ENCODE measurements around the gene IGFL4.
A peak's percentile ranks its signal among the peaks of the same experiment; 100 is the strongest.

Gene IGFL4

DNA sequence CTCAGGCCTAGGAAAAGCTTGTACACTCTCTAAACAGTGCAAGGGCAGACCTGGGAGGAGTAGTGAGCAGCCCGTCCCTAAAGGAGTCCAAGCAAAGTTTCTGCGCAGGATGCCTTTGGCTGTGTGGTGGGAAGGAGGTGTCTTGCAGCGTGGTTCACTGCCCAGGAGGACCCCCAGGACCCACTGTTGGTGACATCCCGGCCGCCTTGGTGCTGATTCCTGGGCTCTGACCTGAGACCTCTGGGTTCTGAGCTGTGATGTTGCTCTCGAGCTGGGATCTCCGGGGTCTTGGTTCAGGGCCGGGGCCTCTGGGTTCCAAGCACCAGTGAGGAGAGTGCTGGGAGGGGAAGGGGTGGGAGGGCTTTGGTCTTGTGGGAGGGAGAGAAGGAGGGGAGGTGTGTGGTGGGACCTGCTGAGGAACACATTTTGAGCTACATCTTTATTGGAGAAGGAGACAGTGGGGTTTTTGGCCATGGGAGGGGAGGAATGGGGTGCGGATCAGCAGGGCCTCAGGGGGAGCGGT is 22.0 kb downstream of the IGFL4 start:
- DNase-seq = no peak

DNA sequence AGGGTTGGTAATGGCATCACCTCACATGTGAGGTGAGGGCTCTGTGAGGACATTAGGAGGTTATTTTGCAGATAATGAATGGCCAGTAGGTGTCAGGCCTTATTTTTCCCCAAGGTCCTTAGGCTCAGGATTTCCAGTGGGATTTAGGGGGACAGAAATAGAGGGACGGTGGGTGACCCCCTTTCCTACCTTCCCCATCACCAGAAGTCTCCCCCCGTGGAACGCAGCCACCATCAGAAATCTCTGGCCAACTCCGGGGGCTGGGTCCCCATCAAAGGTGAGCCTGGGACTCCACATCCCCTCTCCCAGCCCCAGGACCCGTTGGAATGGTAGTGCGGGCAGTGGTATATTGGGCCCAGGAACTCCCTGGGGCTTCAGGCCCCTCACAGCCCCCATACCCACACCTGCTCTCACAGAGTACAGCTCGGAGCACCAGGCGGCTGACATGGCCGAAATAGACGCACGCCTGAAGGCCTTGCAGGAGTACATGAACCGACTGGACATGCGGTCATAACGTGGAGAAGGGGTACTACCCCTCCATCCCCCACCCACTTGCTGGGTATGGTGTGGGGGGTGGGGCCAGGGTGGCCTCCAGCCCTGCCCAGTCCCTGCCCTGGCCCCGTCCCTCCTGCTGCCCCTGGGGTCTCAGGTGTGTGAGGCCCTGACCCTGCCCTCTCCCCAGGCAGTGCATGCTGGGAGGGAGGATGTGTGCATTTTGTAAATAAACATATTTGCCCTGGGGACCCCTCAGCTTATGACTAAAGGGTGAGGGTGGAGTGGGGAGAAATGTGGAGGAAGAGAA is 22.7 kb downstream of the IGFL4 start:
- DNase-seq = no peak

DNA sequence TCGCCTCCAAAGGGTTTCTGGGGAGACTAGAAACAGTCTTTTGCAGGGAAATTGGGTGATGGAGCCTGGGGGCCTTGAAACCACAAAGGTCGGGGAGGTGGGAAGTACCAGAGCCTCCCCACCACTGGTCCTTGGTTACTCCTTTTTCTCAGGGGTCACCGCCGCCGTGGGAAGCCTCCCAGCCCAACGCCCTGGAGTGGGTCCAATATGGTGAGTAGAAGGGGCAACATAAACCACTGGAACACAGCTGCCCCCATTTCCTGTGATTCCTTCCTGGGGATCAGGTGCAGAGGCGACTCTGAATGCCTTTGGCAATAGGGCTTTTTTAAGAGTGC is 23.7 kb downstream of the IGFL4 start:
- DNase-seq = no peak

DNA sequence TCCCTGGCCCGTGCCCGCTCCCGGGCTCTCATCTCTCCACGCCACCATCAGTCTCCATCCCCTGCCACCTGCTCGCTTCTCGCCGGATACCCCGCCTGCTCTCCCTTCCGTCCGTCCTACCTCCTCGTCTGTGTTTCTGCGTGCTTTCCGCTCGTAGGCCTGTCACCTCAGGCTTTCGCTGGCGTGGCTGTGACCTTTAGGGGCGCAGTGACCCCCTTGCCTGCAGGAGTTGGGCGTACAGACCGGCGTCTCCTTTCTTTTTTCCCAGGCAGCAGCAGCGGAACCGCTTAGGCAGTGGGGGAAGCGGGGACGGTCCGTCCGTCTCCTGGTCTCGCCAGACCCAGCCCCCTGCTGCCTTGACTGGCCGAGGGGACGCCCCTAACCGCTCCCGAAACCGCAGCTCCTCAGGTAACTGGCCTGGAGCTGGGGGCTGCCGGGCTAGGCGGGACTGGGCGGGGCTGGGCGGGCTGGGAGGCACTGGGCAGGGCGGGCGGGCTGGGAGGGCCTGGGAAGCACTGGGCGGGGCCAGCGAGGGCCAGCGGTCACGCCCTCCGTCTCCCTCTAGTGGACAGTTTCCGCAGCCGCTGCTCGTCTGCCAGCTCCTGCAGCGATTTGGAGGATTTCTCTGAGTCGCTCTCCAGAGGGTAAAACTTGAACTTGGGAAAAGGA is 24.2 kb downstream of the IGFL4 start:
- peak; percentile 80 to 84 for DNase-seq

DNA sequence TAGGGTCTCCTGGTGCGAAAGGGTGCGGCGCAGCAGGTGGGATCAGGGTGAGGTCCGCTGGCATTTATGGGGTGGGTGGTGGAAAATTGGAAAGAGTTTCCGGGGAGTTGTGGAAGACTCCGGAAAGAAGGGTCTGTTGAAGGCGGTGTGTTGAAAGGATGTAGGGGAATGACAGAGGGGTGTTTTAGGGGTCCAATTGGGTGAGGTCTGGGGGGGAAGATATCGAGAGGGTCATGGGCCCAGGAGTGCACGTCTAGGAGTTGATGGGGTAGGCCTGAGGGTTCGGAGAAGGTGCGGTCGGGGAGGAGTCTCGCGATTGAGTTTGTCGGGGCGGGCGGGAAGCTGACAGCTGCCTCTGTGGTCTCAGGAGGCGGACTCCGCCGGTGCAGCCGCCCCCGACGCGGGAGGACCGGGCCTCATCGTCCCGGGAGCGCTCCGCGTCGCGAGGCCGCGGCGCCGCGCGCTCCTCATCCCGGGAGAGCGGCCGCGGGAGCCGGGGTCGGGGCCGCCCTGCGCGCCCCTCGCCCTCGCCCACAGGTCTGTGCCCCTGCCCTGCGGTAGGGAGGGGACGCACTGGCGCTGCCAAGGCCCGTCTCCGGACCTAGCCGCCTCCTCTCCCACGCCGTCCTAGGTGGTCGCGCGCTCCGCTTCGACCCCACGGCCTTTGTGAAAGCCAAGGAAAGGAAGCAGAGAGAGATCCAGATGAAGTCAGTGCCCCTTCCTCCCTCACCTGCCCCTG is 24.9 kb downstream of the IGFL4 start:
- DNase-seq = peak; percentile 25 to 39

DNA sequence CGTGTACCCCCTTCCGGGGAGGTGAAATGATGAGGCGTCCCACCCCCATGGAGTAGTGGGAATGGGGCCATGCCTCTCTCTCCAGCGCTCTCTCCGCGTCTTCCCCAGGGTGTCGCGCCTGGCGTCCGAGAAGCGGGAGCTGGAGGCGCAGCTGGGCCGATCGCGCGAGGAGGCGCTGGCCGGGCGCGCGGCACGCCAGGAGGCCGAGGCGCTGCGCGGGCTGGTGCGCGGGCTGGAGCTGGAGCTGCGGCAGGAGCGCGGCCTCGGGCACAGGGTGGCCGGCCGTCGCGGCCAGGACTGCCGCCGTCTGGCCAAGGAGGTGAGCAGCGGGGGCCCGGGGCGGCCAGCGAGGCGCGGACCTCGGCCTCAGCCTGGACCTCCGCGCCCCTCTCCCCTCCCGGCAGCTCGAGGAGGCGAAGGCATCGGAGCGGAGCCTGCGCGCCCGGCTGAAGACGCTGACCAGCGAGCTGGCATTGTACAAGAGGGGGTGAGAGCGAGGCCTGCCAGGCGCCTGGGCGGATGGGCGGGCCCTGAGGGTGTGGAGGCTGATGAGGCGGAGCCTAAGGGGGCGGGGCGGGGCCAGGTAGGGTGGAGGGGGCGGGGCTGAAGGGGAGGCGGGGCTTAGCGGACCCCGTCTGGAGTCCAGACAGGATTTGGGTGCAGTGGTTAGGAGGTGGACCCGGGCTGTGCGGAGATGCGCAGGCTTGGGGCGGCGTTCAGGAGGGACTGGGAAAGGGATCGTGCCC is 25.7 kb downstream of the IGFL4 start:
- DNase-seq = peak; percentile 65 to 69

DNA sequence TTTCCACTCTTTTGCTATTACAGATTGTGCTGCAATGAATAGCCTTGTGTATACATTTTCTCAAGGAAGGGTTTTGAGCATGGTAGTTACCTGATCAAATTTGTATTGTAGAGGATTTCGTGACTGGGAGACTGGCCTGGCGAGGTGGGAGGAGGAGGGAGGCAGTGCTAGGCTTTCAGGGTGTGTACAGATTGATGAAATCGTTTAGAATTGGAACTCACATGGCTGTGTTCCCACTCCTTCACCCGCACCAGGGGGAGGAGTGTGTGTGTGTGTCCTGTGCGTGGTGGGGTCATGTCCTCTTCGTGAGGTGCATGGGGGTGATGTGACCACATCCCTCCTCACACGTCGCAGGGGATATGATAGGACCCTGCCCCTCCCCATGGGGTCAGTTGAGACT is 26.3 kb downstream of the IGFL4 start:
- DNase-seq = no peak

DNA sequence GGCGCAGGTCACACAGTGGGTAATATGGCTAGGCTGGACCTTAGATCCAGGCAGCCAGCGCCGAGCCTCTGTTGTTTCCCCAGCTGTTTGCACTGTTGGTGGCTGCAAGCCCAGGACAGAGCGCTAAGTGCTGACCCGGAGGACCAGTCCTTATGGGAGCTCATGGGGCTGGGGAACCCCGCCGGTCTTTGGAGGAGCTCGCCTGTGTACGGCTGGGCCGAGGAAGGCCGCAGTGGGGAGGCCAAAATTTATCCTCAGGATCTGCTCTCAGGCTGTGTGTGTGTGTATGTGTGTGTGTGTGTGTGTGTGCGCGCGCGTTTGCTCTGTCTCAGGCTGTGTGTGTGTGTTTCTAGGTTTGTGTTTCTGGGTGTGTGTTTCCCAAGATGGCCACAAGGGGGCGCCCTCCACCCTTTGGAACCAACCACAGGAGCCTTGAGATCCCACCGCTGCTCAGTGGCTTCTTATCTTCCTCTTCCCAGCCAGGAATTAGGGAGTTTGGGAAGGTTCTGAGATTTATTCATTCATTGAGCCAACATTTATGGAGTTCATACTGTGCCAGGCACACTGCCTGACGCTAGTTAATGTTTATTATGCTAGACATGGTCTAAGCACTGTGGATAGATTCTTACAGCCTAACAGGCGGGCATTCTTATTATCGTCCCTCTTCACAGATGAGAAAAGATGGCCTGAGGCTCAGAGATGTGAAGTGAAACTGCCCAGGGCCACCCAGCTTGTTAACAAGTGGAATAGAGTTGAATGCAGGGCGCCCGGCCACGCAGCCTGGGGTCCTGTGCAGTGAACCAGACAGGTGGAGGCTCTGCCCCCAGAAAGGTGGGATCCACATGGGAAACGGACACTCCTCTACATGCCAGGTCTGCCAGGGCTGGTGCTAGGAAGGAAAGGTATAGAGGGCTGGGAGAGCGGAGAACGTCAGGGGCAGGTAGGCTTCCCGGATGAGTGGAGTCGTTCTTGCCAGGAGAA is 31.0 kb downstream of the IGFL4 start:
- peak; percentile 56 to 68 for DNase-seq

DNA sequence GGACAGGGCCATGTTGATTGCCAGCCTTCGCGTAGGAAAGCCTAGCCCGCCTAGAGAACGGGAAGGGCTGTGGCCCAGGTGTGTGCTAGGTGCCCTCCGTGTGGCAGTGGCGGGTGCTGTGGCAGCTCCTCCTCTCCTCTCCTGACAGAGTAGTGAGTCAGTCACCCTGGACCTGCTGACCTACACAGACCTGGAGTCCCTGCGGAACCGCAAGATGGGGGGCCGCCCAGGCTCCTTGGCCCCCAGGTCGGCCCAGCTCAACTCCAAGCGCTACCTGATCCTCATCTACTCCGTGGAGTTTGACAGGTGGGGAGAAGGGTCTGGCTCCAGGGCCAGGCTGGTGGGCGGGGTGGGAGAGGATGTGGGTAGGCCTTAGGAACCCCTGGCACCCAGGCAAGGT is 34.4 kb downstream of the IGFL4 start:
- DNase-seq = no peak

DNA sequence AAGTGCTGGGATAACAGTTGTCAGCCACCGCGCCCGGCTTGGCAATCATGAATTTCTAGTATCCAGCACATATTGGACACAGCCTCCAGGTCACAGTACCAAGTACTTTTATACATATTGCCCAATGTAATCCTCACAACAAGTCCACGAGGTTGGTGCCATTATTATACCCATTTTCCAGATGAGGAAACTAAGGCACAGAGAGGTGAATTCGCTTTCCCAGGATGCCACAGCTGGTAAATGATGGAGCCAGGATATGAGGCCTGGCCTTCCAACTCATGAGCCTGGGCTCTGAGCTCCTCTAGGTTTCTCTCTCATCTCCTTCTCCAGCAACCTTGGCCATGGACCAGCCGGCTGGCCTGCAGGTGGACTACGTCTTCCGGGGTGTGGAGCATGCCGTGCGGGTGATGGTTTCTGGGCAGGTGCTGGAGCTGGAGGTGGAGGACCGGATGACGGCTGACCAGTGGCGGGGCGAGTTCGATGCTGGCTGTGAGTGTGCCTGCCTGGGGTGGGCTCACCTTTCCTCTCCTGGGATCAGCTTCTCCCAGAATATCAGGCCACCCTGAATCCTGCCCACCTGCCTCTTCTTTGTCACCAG is 38.0 kb downstream of the IGFL4 start:
- DNase-seq = no peak

DNA sequence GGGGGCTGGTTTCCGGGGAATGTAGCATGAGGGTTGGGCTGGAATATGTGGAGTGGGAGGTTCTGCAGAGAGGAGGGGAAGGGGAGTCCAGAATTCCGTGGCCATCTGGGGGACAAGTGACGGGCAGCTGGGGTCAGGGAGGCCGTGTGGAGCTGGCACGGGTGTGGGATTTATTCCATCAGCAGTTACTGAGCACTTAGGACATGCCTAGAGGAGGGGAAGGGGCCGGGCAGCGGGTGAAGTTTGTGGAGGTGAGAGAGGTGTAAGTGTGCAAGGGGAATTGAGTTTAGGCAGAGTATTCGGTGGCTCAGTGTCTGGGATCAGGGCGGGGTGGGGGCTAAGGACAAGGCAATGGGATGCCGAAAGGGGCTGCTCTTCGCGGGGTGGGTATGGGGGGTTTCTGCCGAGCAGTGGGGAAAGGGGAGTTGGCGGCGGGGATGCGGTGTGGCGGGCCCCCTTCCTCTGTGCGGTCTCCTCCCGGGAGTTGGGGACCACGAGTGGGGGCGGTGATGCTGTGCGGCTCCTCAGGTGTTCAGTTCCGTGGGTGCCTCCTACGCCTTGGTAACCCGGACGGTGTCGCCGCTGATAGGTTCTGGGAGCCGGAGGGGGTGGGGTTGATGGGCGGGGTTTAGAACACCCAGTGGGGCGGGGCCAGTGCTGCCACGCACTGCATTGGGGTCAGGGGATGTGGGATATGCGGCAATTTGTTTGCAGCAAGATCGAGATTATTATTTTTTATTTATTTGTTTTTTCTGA is 40.1 kb downstream of the IGFL4 start:
- peak; percentile 79 to 82 for DNase-seq

DNA sequence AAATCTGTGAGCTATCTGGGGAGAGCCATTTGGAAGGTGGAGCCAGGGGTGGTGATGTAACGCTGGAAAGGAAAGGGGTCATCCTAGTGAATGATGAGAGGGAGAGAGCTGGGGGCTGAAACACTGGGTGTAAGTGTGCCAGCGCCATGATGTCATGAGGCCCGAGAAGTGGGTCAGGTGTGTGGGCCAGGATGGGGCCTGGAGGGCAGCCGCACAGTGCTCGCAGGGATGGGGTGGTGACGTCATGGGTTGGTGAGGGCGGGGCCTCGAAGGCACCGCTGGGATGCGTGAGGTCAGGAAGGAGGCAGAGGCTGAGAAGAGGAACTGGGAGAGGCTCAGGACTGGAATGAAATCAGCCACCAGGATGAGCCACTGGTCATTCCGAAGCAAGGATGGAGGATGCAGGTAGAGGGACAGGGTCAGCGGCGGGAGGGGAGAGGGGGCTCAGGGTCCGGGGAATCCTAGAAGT is 41.1 kb downstream of the IGFL4 start:
- peak; percentile 7 to 25 for DNase-seq

DNA sequence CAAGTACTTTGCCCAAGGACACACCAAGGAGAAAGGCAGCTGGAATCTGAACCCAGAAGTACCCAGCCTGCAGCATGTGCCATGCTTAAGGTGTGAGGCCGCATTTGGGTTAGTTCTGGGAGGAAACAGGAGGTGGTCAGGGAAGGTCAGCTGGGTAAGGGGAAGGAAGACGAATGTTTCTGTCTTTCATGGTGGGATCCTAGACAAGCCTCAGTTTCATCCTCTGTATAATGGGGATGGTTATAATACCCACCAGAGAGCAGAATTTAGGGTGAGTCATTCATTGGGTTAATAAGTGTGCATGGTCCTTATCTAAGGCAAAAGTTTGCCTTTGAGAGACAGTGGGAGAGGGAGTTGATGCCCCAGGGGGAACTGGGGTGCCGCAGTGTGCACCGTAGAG is 42.0 kb downstream of the IGFL4 start:
- DNase-seq = no peak

DNA sequence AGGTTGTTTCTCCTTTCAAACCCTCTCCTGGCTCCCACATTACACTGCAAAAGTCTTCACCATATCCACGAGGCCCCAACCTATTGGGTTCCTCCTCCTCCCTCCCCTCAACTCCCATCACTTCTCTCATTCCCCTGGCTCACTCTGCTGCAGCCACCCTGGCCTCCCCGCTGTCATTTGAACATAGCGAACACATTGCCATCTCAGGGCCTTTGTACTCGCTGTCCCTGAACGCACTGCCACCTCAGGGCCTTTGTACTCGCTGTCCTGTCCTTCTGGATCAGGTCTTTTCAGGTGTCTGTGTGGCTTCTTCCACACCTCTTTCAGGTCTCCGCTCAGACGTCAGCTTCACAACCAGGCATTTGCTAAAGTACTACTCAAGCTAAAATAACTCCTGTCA is 43.9 kb downstream of the IGFL4 start:
- DNase-seq = no peak

DNA sequence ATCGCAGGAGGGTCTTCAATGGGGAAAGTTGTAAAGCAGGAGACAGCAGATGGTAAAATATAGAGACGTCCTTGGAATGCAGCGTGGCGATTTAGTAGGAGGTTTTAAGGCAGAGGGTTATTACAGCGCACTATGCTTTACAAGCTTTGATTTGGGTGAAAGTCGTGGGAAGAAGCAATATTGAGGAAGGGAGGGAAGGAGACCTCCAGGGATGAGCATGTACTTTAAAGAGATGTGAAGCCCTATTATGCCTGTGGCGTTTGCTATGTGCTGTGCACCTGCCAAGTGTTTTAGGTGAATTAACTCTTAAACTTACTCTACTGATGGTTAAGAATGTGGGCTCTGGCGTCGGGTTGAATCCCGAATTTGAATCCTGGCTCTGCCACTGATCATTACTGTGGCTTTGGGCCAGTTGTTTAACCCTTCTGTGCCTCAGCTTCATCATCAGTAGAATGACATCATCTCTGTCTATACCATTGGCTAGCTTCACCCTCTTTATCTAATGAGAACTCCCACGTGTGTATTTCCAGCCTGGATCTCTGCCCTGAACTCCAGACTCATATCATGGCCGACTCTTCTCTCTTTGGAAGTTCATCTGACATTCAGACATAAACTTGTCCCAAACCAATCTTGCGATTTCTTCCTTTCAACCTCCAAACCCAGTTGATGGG is 45.0 kb downstream of the IGFL4 start:
- no peak for DNase-seq

DNA sequence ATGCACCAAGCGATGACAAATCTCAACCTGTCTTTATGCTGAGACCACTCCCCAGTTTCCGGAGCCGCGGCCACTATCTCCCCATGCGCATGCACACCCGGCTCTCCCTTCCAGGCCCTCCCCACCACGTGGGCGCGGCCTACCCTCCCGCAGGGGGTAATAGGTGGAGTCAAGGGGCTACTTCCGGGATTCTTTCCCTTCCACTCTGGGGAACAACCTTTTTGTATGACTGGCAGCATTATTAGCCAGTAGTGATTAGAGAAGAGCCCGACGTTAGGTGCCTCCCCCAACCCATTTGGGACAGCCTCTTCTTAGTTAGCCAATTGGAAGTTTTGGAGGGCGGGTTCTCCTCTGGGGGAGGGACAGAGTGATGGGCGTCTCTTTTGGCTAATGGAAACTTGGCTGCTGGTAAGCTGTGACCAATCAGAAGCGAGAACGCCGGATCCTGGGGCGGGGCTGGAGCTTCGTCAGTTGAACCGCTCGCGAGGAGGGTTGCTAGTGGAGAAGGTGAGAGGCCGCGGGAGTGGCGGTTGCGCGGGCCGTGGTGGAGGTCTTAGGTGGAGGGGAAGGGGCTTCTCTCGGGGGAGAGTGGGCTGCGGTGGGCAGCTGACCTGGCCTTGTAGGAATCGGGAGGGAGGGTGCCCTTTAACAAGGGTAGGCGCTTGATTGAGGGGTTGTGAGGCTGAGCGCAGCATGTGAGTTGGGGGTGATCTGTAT is 45.6 kb downstream of the IGFL4 start, which contains the start of gene CCDC61:
Gene CCDC61, plus strand, starts transcription at position 470 of the 717 bp plus-strand sequence. CDS start 7,552 bp downstream, outside the sequence.
- peak; percentile 97 to 100 for DNase-seq

DNA sequence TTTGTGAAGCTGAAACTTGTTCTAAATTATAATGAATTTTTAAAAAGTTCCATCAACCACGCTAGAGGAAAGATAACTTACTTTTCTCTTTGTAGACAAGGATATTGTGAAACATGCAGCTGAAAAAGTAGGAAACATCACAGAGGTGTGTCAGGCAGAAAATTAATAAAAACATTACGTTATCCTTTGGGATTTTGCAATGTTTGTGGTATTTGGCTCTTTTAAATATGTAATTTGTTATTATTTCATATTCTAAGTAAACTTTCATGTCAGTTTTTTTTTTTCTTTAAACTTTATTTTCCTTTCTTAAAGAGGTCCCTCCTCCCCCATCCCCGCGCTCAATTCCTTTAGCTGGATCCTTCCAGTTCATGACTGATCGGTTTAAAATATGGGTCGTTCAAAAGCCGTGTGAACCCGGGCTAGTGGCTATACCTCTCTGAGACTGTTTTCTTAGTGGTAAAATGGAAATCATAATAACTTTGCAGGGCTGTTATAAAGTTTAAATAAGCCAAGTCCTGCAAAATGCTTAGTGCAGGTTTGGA is 46.3 kb downstream of the IGFL4 start:
- DNase-seq = no peak

DNA sequence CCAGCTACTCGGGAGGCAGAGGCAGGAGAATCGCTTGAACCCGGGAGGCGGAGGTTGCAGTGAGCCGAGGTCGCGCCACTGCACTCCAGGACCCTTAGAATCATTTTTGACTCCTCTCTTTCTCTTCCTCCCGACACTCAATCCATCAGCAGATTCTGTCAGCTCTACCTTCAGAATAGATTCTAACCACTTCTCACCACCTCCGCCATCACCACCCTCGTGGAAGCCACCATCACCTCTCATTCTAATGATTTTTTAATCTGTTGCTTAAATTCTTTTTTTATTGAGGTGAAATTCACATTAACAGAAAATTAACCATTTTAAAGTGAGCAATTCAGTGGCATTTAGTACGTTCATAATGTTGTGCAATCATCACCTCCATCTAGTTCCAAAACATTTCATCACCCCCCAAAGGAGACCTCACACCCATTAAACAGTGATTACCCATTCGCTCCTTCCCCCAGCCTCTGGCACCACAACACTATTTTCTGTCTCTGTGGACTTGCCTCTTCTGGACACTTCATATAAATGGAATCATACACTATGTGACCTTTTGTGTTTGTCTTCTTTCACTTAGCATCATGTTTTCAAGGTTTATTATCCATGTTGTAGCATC is 50.6 kb downstream of the IGFL4 start:
- DNase-seq = no peak

Data from CD4-positive, alpha-beta T cell treated with Interleukin-1 beta for 1 hour (primary cell).